HCT116 (cell line): ENCODE measurements around the gene CYP1A1.
A peak's percentile ranks its signal among the peaks of the same experiment; 100 is the strongest.

Experiments used
- ATF3 ChIP-seq: IDR thresholded peaks from 2 replicates; pipeline ENCODE4 v1.6.1; 2012
- CTCF ChIP-seq, 3 experiments: fragments of 200-600 bp in 1 of 3; sonication (generic) in 1 of 3; IDR thresholded peaks in 2 of 3; conservative IDR thresholded peaks in 1 of 3; 2 replicates each; pipeline ENCODE4 v1.5.1; 2012 to 2017; ENCODE audit warnings: low read depth in 2 of 3, low read length in 2 of 3, antibody characterized with exemption in 1 of 3, borderline replicate concordance in 1 of 3, control low read depth in 1 of 3, mild to moderate bottlenecking in 1 of 3, mixed read lengths in 1 of 3, mixed run types in 1 of 3, moderate library complexity in 1 of 3; ENCODE audit not compliant: insufficient read depth in 1 of 3
- EZH2 ChIP-seq: fragments of 200-600 bp; sonication (generic); IDR thresholded peaks from 2 replicates; pipeline ENCODE4 v1.6.1; 2017; ENCODE audit warnings: antibody characterized with exemption, mixed run types
- EZH2phosphoT487 ChIP-seq: fragments of 200-600 bp; IDR thresholded peaks from 2 replicates; pipeline ENCODE4 v1.6.1; 2018; ENCODE audit warnings: antibody characterized with exemption, borderline replicate concordance
- POLR2A ChIP-seq: IDR thresholded peaks from 2 replicates; pipeline ENCODE4 v1.7.0; 2011; ENCODE audit warnings: borderline replicate concordance; ENCODE audit not compliant: insufficient read depth, insufficient read length; ENCODE audit errors: extremely low read depth
- POLR2AphosphoS5 ChIP-seq: IDR thresholded peaks from 2 replicates; pipeline ENCODE4 v1.6.1; 2011; ENCODE audit warnings: mild to moderate bottlenecking, low read depth, low read length, moderate library complexity

- TF ChIP-seq POLR2A (no peak), POLR2AphosphoS5 (0 out of 2 replicates have a peak, but pooled peaks have one; percentile 8), EZH2phosphoT487 (no peak), EZH2 (no peak), CTCF (IDR thresholded peaks at IDR 0.05 in 2 of 3, conservative IDR thresholded peaks at IDR 0.05 in 1 of 3; ENCODE audit: borderline replicate concordance in 1 of 3, insufficient read depth in 1 of 3, low read depth in 2 of 3, low read length in 2 of 3) (no peak), ATF3 (no peak)
Observed at GRCh38 chr15:74725845-74726773, 781 bp upstream of the CYP1A1 start.
